Activated T-cell treated with anti-CD3 and anti-CD28 coated beads for 1 hour (primary cell): ENCODE measurements around the gene MAGI2.

ENCODE experiments used
- DNase-seq: peaks from one replicate; pipeline ENCODE4 v3.0.0-alpha.2; 2020; ENCODE audit warnings: low read depth

Gene MAGI2

GRCh38 chr7:78716876-78717275 is 736.6 kb downstream of the MAGI2 start:
- DNase-seq, result no peak

DNA sequence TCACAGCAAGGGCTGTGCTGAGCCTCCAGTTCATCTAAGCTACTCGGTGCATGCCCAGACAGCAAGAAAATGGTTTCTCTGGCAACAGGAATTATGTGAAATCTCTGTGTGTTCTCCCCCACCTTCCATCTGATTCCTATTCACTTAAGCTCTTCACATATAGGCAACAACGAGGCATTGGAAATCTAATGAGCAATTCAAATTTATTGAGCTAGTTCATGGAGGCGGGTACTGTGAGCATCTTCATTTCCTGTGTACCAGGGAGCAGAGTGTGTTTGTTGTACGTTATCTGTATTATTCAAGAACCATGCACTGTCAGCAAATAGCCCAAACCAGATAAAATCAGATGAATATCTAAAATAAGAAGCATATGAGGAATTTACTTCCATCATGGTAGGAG is 739.1 kb downstream of the MAGI2 start:
- no peak for DNase-seq

- DNase-seq, result no peak
Measured at GRCh38 chr7:78712111-78712510, 741.4 kb downstream of the MAGI2 start.

DNA sequence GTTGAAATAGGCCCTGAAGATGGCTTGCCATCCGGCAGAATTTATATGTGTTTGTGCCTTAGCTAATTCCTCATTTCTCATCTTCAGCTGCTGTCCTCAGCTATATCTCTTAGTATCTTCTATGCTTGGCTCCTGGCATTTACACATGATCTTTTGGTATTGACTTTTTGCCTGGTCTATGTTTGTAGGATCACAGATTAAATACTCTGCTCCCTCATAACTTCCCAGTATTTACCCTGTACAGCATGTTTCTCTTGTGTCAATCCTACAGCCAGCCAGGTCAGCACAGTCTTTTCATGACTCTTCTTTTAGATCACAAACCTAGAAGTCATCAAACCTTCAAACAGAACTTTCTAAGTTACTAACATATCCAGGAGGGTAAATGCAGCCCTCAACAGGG is 743.8 kb downstream of the MAGI2 start:
- DNase-seq, result no peak

GRCh38 chr7:78704504-78704903 is 749.0 kb downstream of the MAGI2 start:
- no peak for DNase-seq

DNA sequence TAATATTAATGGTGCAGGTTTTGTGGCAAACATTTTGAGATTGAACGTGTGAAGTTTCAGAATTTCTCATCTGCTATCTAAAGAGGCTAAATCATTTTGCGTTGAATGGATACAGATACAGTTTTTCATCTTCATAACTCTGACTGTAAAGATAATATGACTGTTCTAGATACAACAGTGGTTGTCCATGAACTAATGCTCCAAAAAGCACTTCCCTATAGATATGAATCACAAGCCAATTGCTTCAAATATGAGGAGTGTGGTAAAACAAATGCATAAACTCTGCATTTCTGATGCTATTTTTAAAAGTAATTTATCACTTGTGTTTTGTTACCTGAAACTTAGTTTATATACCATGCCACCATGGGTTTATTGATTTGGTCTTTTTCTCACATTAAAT is 750.1 kb downstream of the MAGI2 start:
- DNase-seq, result no peak

- DNase-seq, result no peak
Measured at GRCh38 chr7:78702770-78703169, 750.7 kb downstream of the MAGI2 start.

DNA sequence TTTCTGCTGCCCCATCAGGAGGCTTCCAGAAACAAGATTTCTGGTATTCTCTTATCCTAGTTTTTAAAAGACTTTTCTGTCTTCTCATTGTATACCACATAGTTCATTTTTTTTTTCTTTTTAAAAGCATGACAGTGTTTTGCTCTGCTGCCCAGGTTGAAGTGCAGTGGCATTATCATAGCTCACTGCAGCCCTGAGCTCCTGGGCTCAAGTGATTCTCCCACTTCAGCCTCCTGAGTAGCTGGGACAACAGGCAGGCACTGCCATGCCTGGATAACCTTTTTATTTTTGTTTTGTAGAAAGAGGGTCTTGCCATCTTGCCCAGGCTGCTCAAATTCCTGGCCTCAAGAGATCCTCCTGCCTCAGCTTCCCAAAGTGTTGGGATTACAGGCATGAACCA is 757.6 kb downstream of the MAGI2 start:
- no peak for DNase-seq

GRCh38 chr7:78691584-78691983 is 761.9 kb downstream of the MAGI2 start:
- DNase-seq, result no peak

GRCh38 chr7:78690174-78690573 is 763.3 kb downstream of the MAGI2 start:
- no peak for DNase-seq

GRCh38 chr7:78688376-78688775 is 765.1 kb downstream of the MAGI2 start:
- DNase-seq, result no peak

DNA sequence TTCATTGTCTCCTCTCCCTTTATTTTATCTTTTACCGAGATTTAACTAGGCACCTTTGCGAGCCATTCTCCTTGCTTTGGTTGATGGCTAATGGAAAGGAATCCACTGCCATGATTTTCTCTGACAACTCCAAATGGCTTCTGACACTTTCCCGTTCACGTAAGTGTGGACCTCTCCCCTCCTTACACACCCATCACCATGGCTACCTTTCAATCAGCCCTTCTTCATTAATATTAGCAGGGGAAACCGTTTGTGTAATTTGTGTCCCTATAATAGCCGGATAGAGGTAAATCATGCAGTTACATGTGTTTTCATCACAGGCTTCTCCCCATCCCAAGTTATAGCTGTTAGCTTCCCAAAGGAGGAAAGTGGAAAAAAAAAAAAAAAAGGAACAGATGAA is 767.3 kb downstream of the MAGI2 start:
- no peak for DNase-seq

GRCh38 chr7:78684201-78684600 is 769.3 kb downstream of the MAGI2 start:
- DNase-seq, result no peak

GRCh38 chr7:78683566-78683965 is 769.9 kb downstream of the MAGI2 start:
- DNase-seq, result no peak

- DNase-seq, result no peak
Measured at GRCh38 chr7:78679112-78679876, 774.2 kb downstream of the MAGI2 start.

GRCh38 chr7:78677391-78677790 is 776.1 kb downstream of the MAGI2 start:
- no peak for DNase-seq

DNA sequence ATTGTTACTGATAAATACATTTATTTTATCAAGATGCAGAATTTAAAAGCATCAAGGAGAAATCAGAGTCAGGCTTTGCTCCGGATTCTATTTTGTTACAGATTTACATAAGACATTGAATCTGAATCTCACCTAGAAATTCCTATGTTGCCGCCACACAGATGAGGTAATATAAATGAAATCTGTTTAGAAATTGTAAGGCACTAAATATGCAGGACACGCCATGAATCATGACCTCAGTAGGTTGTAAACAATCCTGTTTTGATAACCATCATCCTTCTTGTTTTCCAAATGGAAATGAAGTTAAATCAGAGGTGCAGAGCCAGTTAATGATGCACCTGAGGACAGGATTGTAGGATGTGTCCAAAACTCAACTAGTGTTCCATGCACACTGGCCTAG is 778.0 kb downstream of the MAGI2 start:
- DNase-seq, result no peak

DNA sequence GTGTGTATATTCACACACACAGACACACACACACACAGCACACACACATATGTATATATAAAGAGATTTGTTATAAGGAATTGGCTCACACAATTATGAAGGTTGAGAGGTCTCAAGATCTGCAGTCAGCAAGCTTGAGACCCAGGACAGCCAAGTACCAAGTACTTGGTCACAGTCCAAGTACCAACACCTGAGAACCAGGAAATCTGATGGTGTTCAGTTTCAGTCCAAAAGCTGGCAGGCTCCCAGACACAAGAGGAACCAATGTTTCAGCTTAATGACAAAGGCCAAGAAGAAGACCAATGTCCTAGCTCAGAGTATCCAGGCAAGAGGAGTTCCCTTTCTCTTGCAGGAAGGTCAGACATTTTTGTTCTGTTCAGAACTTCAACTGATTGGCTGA is 780.2 kb downstream of the MAGI2 start:
- no peak for DNase-seq

DNA sequence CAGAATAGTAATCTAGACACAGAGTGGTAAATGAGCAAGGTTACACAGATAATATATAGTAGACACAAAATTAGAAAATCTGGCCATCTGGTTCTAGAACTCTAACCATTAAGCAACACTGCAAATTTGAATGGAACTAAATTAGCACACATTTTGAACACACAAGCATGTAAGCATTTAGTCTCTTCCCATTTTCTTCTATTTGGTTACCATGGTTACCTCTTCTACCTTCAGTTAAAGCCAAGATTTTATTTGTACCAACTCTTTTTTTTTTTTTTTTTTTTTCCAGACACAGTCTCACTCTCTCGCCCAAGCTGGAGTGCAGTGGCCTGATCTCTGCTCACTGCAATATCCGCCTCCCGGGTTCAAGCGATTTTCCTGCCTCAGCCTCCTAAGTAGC is 790.5 kb downstream of the MAGI2 start:
- DNase-seq, result no peak

GRCh38 chr7:78649976-78650375 is 803.5 kb downstream of the MAGI2 start:
- no peak for DNase-seq

- DNase-seq, result no peak
Measured at GRCh38 chr7:78649236-78649635, 804.2 kb downstream of the MAGI2 start.

- DNase-seq, result no peak
Measured at GRCh38 chr7:78642751-78643150, 810.7 kb downstream of the MAGI2 start.

DNA sequence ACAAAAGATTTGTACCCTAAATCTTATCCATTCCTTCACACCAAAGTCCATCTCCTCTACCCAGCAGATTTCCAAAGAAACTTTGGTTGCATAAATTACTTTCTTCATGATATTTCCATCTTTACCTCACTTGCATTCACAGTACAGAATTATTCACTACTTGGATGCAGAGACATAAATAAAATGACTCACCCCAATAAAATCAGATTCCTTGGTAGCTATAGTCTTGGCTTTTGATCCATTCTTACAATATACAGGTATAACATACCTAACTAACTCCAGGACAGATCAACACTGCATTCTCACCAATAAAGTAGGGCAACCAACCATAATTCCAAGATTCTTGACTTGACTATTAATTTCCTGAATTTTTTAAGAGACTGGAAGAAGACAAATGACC is 815.1 kb downstream of the MAGI2 start:
- DNase-seq, result no peak

- DNase-seq, result no peak
Measured at GRCh38 chr7:78636727-78637126, 816.7 kb downstream of the MAGI2 start.
